Ammon's horn (tissue), 1 donor: ENCODE measurements around the gene NSD2.

Experiments
- DNase-seq: peaks from one replicate; pipeline ENCODE4 v3.0.0-alpha.2; 2016; ENCODE audit warnings: low spot score

NSD2 gene

DNA sequence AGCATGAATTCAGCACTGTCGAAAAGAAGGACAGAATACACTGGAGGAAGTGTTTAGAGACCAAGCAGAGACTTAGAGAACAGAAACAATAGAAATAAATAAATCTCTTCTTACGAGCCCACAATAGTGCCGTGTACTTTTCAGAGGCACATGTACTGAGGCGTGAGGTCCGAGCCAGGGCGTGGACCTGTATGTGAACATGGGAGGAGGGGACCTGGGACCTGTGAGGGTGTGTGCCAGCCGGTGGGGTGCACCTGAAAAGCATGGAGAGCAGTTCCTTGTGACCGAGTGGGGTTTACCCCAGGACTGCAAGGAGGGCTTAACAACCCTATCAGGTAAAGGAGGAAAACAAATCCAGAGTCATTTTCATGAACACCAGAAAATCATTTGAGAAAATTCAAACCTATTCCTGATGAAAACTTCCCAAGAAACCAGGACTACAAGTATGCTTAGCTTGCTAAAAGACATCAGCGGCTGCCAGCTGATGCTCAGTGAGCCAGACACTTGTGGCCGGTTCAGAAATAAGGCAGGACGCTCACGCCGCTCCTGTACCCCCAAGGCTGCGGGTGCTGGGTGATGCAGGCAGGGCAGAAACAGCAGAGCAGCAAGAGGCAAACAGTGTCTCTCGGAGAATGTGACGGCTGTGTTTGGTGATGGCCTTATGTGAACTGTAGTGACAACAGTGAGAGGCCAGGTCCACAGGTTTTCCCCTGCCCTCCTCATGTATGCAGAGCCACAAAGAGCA is 100.4 kb downstream of the NSD2 start:
- no peak for DNase-seq

DNA sequence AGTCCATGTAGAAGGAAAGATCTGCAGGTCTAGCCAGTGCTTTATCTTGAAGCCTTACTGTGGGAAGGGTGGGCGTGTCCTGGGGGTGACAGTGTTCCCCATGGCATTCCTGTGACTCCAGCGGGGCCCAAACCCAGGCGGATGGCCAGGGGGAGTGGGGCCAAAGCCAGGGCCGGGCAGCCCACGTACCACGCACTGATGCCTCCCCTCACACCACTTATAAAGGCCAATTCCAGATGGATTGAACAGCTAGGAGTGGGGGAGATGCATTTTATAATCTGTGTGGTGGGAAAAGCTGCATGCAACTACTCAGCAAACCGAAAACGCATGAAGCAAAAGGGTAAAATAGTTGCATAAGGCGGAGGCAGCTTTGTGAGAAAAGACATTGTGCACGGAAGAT is 101.2 kb downstream of the NSD2 start:
- DNase-seq, result no peak

- DNase-seq, result no peak
Observed at GRCh38 chr4:1973218-1973617, 102.0 kb downstream of the NSD2 start.

GRCh38 chr4:1973661-1974060 is 102.5 kb downstream of the NSD2 start:
- no peak for DNase-seq

DNA sequence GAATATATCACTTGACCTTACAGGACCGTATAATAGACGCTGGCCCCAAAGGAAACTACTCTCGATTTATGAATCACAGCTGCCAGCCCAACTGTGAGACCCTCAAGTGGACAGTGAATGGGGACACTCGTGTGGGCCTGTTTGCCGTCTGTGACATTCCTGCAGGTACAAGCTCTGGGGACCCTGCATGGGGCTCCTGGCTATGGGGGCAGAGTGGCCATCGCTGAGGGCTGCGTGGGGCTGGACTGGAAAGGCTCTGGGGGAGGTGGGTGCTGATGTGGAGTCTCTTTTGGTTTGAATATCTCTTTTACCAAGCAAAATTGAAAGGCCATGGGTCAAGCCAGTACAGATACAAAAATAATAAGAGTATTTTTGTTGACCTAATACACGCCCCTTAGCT is 103.6 kb downstream of the NSD2 start:
- no peak for DNase-seq

DNA sequence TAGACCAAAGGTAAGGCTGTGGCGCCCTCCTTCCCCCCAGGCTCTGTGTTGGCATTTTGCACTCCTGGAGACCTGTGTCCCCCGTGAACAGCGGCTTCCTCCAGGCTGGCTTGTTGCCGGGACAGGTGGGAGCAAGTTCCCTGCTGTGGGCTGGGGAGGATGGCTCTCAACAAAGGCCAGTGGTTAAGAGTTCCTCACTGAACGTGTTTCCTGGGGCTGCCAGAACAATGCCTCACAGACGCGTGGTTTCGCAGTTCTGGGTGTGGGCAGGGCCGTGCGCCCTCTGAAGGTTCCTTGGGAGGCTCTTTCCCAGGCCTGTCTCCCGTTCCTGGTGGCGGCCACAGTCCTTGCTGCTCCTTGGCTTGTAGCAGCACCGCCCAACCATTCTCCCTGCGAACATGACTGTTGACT is 104.2 kb downstream of the NSD2 start:
- DNase-seq, result no peak

GRCh38 chr4:1975880-1976279 is 104.7 kb downstream of the NSD2 start:
- DNase-seq, result no peak

- no peak for DNase-seq
Observed at GRCh38 chr4:1976416-1977352, 105.5 kb downstream of the NSD2 start.

DNA sequence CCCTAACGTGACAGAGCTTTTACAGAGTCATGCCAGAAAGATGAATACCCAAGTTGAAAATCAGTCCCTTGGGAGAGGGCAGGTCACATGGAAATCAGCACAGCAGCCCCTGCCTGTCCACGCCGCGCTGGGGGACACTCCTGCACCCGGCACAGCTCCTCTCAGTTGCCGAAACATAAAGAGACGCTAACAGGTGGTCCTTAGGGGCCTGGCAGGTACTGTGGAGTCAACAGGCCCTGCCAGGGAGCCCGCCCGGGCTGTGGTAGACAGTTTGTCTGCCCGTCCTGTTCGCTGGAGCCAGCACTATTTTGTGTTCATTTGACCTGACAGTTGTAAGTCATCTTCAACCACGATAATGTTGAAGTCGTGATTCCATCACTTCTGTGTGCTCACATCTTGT is 107.0 kb downstream of the NSD2 start:
- no peak for DNase-seq

DNA sequence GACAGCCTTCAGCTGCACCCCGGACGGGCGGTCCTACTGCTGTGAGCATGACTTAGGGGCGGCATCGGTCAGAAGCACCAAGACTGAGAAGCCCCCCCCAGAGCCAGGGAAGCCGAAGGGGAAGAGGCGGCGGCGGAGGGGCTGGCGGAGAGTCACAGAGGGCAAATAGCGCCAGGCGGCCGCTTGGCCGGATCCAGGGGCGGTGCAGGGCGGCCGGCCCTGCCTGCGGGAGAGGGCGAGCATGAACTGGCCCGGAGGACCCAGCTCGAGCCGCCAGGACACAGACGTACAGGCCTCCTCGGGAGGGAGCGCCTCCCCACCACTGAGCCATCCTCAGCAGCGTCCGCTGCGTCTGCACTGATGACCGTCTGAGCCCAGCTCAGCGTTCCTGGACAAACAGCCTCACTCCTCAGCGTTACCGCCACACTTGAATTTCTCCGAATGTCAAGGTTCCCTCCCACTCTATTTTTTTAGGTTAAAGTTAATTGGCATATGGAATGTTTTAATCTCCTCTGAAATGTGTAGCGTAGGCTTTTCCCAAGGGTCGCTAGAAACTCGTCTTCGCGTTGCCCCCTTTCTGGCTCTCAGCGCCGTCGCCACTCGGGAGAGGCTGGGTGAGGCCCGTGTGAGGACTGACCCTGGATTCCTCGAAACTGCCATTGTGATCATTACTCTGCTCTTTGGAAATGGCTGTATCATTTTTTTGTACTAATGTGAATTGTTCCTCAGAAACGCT is 107.7 kb downstream of the NSD2 start:
- no peak for DNase-seq

GRCh38 chr4:1979477-1980196 is 108.4 kb downstream of the NSD2 start:
- no peak for DNase-seq

GRCh38 chr4:1980561-1981041 is 109.4 kb downstream of the NSD2 start:
- DNase-seq, result no peak

GRCh38 chr4:1981251-1982058 is 110.3 kb downstream of the NSD2 start:
- no peak for DNase-seq

DNA sequence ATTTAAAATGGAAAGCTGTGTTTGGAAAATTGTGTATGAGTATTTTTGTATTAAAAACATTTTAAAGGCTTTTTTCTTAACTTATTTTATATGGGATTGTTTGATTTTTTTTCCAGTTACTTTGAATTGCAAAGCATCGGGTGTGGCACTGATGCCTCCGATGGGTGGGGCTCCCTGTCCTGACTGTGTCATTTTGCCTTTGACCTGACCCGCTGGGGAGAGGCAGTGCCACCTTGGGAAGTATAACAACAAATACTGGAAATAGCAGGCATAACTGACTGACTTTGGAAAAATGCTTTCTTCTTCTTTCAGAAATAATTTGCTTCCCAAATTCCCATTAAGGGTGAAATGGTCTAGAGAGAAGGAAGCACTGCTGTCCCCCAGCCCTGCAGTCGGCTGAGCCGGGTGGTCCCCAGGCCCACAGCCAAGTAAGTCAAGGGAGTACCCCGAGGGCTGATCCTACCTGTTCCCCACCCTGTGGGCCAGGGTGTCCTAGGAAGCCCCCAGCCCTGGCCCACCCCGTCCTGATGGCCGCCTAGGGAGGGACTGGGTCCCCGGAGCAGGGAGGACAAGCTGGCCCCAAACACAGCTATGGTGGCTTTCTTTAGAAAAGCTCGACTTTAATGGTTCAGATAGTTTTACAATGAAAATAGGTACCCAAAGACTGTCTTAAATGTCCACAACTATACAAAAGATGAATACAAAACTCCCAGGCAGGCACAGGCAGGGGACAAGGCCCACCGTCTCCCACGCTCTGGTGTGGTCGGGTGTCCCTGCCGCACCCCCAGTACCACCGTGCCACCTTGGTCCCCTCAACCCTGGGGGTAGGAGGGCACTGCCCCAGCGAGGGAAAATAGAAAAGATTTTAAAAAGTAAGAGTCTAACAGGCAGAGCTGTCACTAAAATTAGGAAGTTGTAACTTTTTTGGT is 111.2 kb downstream of the NSD2 start:
- no peak for DNase-seq

DNA sequence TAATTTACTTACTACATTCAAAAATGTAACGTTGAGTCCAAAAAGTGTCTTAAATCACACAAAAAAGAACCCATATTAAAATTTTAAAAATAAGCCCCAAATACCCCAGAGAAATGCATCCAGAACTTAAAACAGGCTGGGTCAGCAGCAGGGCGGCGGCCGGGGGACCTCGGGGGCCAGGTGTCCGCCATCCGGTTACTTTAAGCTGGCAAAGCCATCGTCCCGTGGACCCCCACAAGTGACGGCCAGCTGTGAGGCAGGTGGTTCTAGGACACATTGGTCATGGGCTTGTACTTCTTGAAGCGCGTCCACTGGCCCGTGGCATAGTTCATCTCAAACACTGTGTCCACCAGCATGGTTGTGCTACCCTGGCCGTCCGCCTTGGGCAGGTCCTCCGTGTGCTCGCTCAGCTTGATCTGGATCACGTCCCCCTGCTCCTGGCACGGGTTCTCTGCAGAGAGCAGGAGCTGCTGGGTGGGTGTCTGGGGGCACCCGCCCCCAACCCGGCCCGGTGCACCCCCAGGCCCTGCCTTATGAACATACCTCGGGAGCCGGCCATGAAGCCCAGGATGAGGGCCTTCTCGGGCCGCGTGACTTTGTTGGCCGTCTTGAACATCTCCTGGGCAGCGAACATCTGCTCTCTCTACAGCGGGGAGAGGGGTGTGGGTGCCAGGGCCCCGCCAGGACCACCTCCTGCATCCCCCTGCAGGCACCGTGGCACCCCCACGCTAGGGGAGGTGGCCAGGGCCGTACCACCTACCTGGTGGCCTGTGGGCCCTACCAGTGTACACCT is 112.1 kb downstream of the NSD2 start:
- DNase-seq, result no peak

DNA sequence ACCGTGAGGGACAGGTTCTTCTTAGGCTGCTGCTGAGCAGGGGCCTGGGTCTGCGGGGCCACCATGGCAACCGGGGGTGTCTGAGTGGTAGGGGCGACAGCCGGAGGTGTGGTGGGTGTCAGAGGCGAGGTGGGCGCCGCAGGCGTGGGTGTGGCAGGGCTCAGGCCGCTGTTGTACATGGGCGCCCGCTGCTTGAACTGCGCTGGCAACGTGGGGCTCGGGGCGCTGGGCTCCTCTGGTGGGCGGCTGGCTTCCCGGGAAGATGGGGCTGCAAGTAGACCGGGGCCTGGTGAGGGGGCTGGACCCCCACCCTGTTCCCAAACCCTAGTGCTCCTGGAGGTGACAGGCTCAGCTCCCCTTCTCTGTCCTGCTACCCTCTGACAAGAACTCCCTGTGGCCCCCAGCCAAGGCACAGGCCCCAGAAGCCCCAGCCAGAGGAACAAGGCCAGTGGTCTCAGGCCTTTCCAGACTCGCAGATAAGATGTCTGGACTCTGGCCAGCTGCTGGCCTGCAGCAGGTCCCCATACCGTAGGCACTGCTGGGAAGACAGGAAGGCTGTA is 112.7 kb downstream of the NSD2 start:
- no peak for DNase-seq

- no peak for DNase-seq
Observed at GRCh38 chr4:1984406-1985191, 113.4 kb downstream of the NSD2 start.

- no peak for DNase-seq
Observed at GRCh38 chr4:1985294-1985693, 114.1 kb downstream of the NSD2 start.
